Mucosa of stomach (tissue), 1 donor: ENCODE data around the gene GOLIM4.

ENCODE experiments used
- H3K27me3 ChIP-seq: one replicate; pipeline ENCODE4 v1.7.0; 2013; ENCODE audit warnings: mild to moderate bottlenecking, low read length; ENCODE audit not compliant: control insufficient read depth, insufficient read depth
- H3K36me3 ChIP-seq: one replicate; pipeline ENCODE4 v1.7.0; 2013; ENCODE audit warnings: low read length; ENCODE audit not compliant: control insufficient read depth, insufficient read depth
- H3K4me1 ChIP-seq: one replicate; pipeline ENCODE4 v1.7.0; 2013; ENCODE audit warnings: mild to moderate bottlenecking, low read length; ENCODE audit not compliant: control insufficient read depth, insufficient read depth
- H3K4me3 ChIP-seq: one replicate; pipeline ENCODE4 v1.7.0; 2013; ENCODE audit warnings: low read length
- H3K9ac ChIP-seq: one replicate; pipeline ENCODE4 v1.7.0; 2013; ENCODE audit warnings: mild to moderate bottlenecking, low read length, moderate library complexity
- H3K9me3 ChIP-seq: one replicate; pipeline ENCODE4 v1.7.0; 2013; ENCODE audit warnings: mild to moderate bottlenecking, low read length, moderate library complexity; ENCODE audit not compliant: control insufficient read depth
- donor health status: Pancreatic carcinoma.

Gene GOLIM4

DNA sequence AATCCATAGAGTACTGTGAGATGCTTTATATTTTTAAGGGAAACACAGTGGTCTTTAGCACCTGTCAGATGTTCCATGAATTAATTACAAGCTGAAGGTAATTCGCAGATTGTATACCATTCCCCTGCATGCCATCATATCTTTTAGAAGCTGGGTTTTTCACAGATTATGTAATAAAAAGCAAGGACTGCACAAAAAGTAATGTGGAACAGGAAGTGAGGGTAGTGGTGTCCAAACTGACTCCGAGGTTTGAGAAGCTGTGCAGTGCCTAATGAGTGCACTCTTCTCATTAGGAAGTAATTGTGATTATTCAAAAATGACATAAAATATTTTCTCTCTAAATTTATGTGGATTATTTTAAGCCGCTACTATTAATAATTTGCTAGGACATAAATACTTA is 123.2 kb downstream of the GOLIM4 start:
- H3K27me3 ChIP-seq = no peaks in the 10 kb centered on the region
- no peaks in the 10 kb centered on the region for H3K9me3 ChIP-seq
- no peak overlapping the region for H3K9ac ChIP-seq
- H3K4me1 ChIP-seq = peaks cover 6% of the 10 kb centered on the region
- H3K4me3 ChIP-seq = no peak overlapping the region
- no peaks in the 10 kb centered on the region for H3K36me3 ChIP-seq

GRCh38 chr3:167969548-167969947 is 126.2 kb downstream of the GOLIM4 start:
- H3K27me3 ChIP-seq = peaks cover 10% of the 10 kb centered on the region
- H3K9ac ChIP-seq = no peak overlapping the region
- no peak overlapping the region for H3K4me3 ChIP-seq
- no peaks in the 10 kb centered on the region for H3K9me3 ChIP-seq
- H3K36me3 ChIP-seq = no peaks in the 10 kb centered on the region
- H3K4me1 ChIP-seq = no peaks in the 10 kb centered on the region

DNA sequence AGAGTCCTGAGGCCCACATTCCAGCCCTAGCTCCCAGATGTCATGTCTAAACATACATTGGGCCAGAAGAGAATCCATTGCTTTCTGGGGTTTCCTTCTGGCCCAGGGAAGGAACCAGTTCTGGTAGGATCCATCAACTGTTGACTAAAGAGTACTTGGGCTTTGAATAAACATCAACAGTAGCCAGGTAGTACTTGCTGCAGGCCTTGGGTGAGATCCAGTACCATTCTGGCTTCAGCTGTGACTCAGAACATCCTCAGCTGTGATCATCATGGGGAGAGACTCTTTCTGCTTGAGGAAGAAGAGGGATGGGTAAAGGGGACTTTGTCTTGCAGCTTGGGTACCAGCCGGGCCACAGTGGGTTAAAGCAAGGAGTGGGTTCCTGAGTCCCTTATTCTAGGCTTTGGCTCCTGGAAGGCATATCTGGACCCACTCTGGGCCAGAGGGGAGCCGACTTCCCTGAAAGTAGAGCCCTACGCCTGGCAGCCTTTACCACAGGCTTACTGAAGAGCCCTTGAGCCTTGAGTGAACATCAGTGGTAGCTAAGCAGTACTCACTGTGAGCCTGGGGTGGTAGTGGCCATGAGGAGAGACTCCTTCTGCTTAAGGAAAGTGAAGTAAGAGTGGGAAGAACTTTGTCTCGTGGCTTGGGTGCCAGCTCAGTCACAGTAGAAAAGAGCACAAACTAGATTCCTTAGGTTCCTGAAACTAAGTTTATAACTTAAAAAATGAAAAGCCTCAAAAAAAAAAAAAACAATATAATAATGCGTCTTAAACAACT is 128.3 kb downstream of the GOLIM4 start:
- Histone ChIP-seq H3K4me3 (no peak overlapping the region), H3K27me3 (peaks cover 10% of the 10 kb centered on the region), H3K4me1 (no peaks in the 10 kb centered on the region), H3K9me3 (no peaks in the 10 kb centered on the region), H3K9ac (no peak overlapping the region), H3K36me3 (no peaks in the 10 kb centered on the region)
